Epithelial cell of proximal tubule (primary cell): Measurements from ENCODE around the gene SERTAD4. TPM values are rescaled to one million over a fixed set of nuclear protein-coding genes. Genes with fewer than 3 reads are reported as not detected.

ENCODE experiments used
- DNase-seq: peaks from one replicate; pipeline ENCODE4 v3.0.0-alpha.2; 2011; ENCODE audit warnings: low read depth
- H3K4me3 ChIP-seq: 2 replicates; pipeline ENCODE4 v1.5.1; 2011; ENCODE audit warnings: low read depth, mild to moderate bottlenecking, low read length
- CTCF ChIP-seq: conservative IDR thresholded peaks from 2 replicates; pipeline ENCODE4 v1.5.1; 2012; ENCODE audit warnings: low read depth, mild to moderate bottlenecking, low read length
- total RNA-seq: library from RNA; depleted of rRNA; stranded (reverse); fragments of >200 nt; gene quantifications from 2 replicates; pipeline ENCODE4 v1.2.3, GENCODE V29; 2015

The SERTAD4 gene
- total RNA-seq, 1 donor from 2014 or later: 8.7 TPM

- peak; percentile 35 for TF ChIP-seq CTCF
- no peak for DNase-seq
- H3K4me3 ChIP-seq: no peak overlapping the region
Observed at GRCh38 chr1:210257698-210258529, 25.3 kb downstream of the SERTAD4 start.

- no peak overlapping the region for H3K4me3 ChIP-seq
- no peak for DNase-seq
- no peak for TF ChIP-seq CTCF
Observed at GRCh38 chr1:210259561-210259960, 27.0 kb downstream of the SERTAD4 start.

GRCh38 chr1:210260096-210260495 is 27.5 kb downstream of the SERTAD4 start:
- TF ChIP-seq CTCF: no peak
- no peak for DNase-seq
- no peak overlapping the region for H3K4me3 ChIP-seq

- no peak overlapping the region for H3K4me3 ChIP-seq
- no peak for DNase-seq
- TF ChIP-seq CTCF: no peak
Observed at GRCh38 chr1:210262167-210262896, 29.7 kb downstream of the SERTAD4 start.

GRCh38 chr1:210262897-210263272 is 30.3 kb downstream of the SERTAD4 start:
- no peak for DNase-seq
- TF ChIP-seq CTCF: no peak
- no peak overlapping the region for H3K4me3 ChIP-seq

GRCh38 chr1:210263963-210264362 is 31.4 kb downstream of the SERTAD4 start:
- H3K4me3 ChIP-seq: no peak overlapping the region
- DNase-seq: no peak
- no peak for TF ChIP-seq CTCF
